Activated CD8-positive, alpha-beta memory T cell treated with anti-CD3 and anti-CD28 coated beads, Interleukin-2, amount 50 U/mL, for 1 hour (primary cell): ENCODE measurements around the gene PKP2.
"Not testable (repeated sequence)": the region's sequence is repeated elsewhere in the genome, so short reads cannot be mapped to it uniquely, and the experiment has no call there.

ENCODE experiments used
- DNase-seq: peaks from one replicate; pipeline ENCODE4 v3.0.0-alpha.2; 2020; ENCODE audit errors: extremely low read depth

PKP2 gene

DNA sequence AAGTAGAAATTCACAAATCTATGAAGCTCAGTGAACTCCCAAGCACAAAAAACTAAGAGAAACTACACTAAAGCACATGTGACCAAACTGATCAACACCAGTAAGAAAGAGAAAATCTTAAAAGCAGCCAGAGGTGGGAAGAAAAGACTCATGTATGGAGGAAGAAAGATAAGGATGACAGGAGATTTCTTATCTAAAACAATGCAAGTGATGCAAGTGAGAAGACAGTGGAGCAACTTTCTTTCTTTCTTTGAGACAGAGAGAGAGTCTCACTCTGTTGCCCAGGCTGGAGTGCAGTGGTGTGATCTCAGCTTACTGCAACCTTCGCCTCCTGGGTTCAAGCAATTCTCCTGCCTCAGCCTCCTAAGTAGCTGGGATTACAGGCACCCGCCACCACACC is 34.9 kb downstream of the PKP2 start:
- not testable (repeated sequence) for DNase-seq

DNA sequence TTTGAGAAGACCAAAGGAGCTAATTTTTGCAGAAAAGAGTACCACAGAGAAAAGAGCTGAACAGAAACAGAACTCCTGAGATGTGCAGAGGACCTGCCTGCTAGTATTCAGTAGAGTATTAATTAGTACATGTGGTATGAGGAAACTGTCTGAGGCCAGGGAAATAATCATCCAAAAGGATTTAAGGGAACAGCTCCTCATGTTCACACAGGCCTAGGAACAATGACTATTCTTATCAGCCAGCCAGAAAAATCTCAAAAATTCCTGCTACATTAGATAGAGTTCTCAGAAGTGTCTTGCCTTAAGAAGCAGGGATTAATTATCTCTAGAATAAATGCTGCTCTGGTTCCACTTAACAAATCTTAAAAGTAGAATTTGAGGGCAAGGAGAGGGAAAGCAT is 36.4 kb downstream of the PKP2 start:
- DNase-seq: no peak

GRCh38 chr12:32859389-32859788 is 37.2 kb downstream of the PKP2 start:
- no peak for DNase-seq

GRCh38 chr12:32854716-32855115 is 41.9 kb downstream of the PKP2 start:
- DNase-seq: no peak

DNA sequence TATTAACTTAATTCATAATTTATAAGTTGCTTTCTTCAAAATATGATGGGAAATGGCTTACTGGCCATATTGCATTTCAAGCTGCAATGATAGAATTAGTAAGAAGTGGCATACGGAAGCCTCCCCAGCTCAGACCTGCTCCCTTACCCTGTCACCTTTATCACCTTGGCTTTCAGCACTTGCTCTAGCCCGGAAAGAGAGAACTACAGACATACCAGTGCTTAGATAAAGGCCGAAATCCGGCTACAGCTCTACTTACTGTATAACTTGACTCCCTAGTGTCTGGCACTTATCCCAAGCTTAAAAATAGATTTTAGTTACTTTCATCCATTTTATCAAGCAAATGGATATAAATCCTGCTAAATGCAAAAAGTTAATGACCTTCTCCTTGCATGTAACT is 42.5 kb downstream of the PKP2 start:
- no peak for DNase-seq

GRCh38 chr12:32847287-32847686 is 49.3 kb downstream of the PKP2 start:
- no peak for DNase-seq

GRCh38 chr12:32846053-32846452 is 50.5 kb downstream of the PKP2 start:
- DNase-seq: no peak

- no peak for DNase-seq
Measured at GRCh38 chr12:32843528-32844095, 53.0 kb downstream of the PKP2 start.

GRCh38 chr12:32841061-32841460 is 55.5 kb downstream of the PKP2 start:
- DNase-seq: no peak

GRCh38 chr12:32839828-32840227 is 56.7 kb downstream of the PKP2 start:
- DNase-seq: no peak

GRCh38 chr12:32837974-32838373 is 58.6 kb downstream of the PKP2 start:
- DNase-seq: no peak

- no peak for DNase-seq
Measured at GRCh38 chr12:32836710-32837109, 59.9 kb downstream of the PKP2 start.

- DNase-seq: no peak
Measured at GRCh38 chr12:32834122-32834521, 62.5 kb downstream of the PKP2 start.

GRCh38 chr12:32828552-32828951 is 68.0 kb downstream of the PKP2 start:
- no peak for DNase-seq

DNA sequence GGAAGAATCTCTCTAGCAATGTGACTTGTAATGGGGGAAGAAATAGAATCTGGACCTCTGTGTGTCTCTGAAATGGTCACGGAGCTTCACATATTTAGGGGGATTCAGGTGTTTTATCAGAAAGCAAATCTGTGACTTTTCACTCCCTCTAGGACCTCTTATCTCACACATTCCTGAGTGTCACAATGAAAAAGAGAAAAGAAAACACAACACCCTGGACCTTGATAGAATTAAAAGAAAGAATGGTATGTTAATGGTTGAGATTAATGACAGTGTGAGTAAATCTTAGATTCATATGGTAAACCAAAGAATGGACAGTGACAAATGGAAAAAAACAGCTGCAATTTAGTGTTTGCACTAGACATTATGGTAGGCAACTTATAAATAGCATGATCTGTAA is 68.5 kb downstream of the PKP2 start:
- no peak for DNase-seq

- DNase-seq: no peak
Measured at GRCh38 chr12:32826807-32827412, 69.7 kb downstream of the PKP2 start.

- DNase-seq: no peak
Measured at GRCh38 chr12:32824596-32824995, 72.0 kb downstream of the PKP2 start.

- DNase-seq: no peak
Measured at GRCh38 chr12:32822344-32822743, 74.2 kb downstream of the PKP2 start.

DNA sequence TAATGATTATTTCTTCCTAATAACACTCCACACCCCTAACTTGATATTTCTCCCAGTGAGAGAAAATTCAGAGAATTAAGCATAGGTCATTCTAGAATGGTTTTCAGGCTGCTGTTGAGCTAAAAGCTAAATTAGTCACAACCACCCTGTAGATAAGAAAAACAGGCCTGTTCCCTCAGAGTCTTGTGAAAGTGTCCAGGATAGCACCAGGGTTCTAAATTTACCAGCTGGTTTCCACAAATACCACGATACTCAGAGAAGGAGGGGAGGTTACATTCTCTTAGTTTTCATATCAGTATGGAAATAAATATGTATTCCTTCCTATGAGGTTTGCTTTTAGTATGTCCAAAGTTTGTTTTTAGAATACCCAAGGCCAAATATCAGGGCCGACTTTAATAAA is 74.9 kb downstream of the PKP2 start:
- no peak for DNase-seq

DNA sequence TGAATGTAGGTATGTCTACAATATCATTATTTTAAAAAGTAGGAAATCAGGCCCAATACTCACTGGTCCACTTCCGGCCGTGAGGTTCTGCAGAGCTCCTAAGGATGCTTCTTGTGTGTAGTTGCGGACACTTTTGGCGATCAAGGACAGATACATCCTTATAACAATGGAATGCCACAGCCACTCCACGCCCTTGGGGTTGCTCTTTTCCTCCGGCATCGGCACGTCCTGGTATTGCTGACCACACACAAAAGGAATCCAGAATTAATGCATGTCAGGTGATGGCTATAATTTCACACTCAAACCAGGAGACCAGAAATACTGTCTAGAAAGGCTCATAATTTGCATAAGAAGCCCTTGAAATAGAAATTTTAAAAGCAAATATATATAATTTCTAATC is 75.3 kb downstream of the PKP2 start:
- no peak for DNase-seq

- no peak for DNase-seq
Measured at GRCh38 chr12:32820376-32820931, 76.1 kb downstream of the PKP2 start.

DNA sequence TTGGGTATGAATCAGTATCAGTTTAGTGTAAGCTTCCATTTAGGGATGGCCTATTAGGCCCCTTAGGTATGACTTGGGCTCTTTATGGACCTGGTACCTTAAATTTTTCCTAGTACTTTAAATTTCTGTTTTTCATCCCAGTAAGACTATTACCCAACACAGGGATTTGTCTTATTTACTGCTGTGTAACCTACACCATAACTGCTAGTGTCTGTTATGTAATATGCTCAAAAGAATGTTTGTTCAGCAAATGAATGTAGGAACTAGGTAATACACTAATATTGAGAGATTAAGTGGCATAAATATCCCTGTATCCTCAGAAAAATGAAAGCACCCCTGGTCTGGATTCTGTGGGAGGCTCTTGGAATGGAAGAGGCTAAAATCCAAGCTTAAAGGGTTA is 77.2 kb downstream of the PKP2 start:
- no peak for DNase-seq

- DNase-seq: no peak
Measured at GRCh38 chr12:32811686-32812392, 84.7 kb downstream of the PKP2 start.
